Activated gamma-delta T cell treated with anti-CD3 and anti-CD28 coated beads, Interleukin-2, amount 50 U/mL, for 16 hours (primary cell): ENCODE measurements around the gene TRPC1.

Experiments used
- DNase-seq: peaks from one replicate; pipeline ENCODE4 v3.0.0-alpha.2; 2020; ENCODE audit warnings: low read depth

The TRPC1 gene

GRCh38 chr3:142754494-142754893, 30.7 kb downstream of the TRPC1 start:
- no peak for DNase-seq

- no peak for DNase-seq
Observed at GRCh38 chr3:142768338-142768737, 44.5 kb downstream of the TRPC1 start.

GRCh38 chr3:142777927-142778326, 54.1 kb downstream of the TRPC1 start:
- no peak for DNase-seq

GRCh38 chr3:142778541-142778940, 54.7 kb downstream of the TRPC1 start:
- no peak for DNase-seq

GRCh38 chr3:142779591-142779990, 55.8 kb downstream of the TRPC1 start:
- no peak for DNase-seq

- DNase-seq, result no peak
Observed at GRCh38 chr3:142782616-142783015, 58.8 kb downstream of the TRPC1 start.

GRCh38 chr3:142784228-142784627, 60.4 kb downstream of the TRPC1 start:
- no peak for DNase-seq

- DNase-seq, result no peak
Observed at GRCh38 chr3:142785996-142786395, 62.2 kb downstream of the TRPC1 start.

- no peak for DNase-seq
Observed at GRCh38 chr3:142787719-142788118, 63.9 kb downstream of the TRPC1 start.

- no peak for DNase-seq
Observed at GRCh38 chr3:142794508-142794907, 70.7 kb downstream of the TRPC1 start.

- DNase-seq, result no peak
Observed at GRCh38 chr3:142795332-142795731, 71.5 kb downstream of the TRPC1 start.

GRCh38 chr3:142796823-142797222, 73.0 kb downstream of the TRPC1 start:
- no peak for DNase-seq

- no peak for DNase-seq
Observed at GRCh38 chr3:142801746-142802145, 77.9 kb downstream of the TRPC1 start.

- no peak for DNase-seq
Observed at GRCh38 chr3:142802891-142803290, 79.1 kb downstream of the TRPC1 start.

- no peak for DNase-seq
Observed at GRCh38 chr3:142808103-142808917, 84.5 kb downstream of the TRPC1 start.

GRCh38 chr3:142809259-142809658, 85.4 kb downstream of the TRPC1 start:
- no peak for DNase-seq

- no peak for DNase-seq
Observed at GRCh38 chr3:142815803-142816202, 92.0 kb downstream of the TRPC1 start.

GRCh38 chr3:142817356-142817755, 93.5 kb downstream of the TRPC1 start:
- no peak for DNase-seq

GRCh38 chr3:142817897-142818296, 94.1 kb downstream of the TRPC1 start:
- DNase-seq, result no peak

GRCh38 chr3:142818651-142819050, 94.8 kb downstream of the TRPC1 start:
- DNase-seq, result no peak

GRCh38 chr3:142819179-142819578, 95.3 kb downstream of the TRPC1 start:
- no peak for DNase-seq

GRCh38 chr3:142828703-142829305, 105.0 kb downstream of the TRPC1 start:
- DNase-seq, result peak; percentile 2

- DNase-seq, result no peak
Observed at GRCh38 chr3:142837526-142837925, 113.7 kb downstream of the TRPC1 start.

GRCh38 chr3:142839831-142840230, 116.0 kb downstream of the TRPC1 start:
- no peak for DNase-seq
